Measurements from ENCODE around the gene BICC1.
"Not testable (repeated sequence)": the region's sequence is repeated elsewhere in the genome, so short reads cannot be mapped to it uniquely, and the experiment has no call there.

The BICC1 gene

DNA sequence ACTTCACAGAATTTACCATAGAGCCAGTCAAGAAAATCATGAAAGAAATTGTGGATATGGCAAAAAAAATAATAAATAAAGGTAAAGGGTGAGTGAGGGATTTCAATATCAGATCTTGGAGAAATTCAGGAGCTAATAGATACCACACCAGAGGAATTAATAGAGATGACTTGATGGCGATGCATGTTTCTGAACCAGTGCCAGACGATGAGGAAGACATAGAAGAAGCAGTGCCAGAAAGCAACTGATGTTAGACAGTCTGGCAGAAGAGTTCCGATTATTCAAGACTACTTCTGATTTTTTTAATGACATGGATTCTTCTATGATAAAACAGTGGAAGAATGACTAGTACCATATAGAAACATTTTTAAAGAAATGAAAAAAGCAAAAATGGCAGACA lies 314.7 kb downstream of the BICC1 start:
- no peak for DNase-seq (ENCODE audit: low spot score)

DNA sequence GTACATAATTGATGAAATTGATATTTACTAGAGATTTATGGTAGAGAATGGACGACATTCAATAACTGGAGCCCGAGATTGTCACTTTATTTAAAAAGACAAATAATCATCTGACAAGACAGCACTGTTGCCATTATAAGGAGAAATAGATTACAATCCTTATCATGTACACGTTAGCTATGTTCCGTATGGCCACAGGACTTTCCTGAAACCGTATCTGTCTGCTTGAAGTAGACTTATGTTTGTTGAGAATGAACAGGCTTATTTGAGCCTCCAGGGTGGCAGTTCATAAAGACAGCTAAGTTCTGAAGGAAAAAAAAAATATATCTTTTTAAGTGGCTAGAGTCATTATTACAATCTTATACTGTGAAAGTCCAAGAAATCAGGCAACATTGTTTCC lies 317.2 kb downstream of the BICC1 start:
- DNase-seq (ENCODE audit: low spot score), result no peak

DNA sequence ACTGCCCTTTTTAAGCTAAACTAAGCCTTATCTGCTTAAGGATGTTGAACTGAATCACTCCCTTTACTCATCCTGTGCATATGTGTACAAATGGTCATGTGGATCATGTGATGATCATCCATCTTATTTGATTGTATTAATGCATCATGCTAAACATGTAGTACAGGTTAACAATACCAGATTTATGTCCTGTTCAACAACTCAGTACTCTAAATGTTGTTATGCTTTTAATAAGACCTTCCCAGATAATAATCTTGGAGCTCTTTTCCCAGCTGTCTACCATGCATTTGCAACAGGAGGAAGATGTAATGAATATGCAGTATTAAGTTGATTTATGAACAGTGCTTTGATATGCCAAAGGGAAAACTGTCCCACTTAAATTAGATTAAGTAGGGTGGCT lies 318.0 kb downstream of the BICC1 start:
- no peak for DNase-seq (ENCODE audit: low spot score)

DNA sequence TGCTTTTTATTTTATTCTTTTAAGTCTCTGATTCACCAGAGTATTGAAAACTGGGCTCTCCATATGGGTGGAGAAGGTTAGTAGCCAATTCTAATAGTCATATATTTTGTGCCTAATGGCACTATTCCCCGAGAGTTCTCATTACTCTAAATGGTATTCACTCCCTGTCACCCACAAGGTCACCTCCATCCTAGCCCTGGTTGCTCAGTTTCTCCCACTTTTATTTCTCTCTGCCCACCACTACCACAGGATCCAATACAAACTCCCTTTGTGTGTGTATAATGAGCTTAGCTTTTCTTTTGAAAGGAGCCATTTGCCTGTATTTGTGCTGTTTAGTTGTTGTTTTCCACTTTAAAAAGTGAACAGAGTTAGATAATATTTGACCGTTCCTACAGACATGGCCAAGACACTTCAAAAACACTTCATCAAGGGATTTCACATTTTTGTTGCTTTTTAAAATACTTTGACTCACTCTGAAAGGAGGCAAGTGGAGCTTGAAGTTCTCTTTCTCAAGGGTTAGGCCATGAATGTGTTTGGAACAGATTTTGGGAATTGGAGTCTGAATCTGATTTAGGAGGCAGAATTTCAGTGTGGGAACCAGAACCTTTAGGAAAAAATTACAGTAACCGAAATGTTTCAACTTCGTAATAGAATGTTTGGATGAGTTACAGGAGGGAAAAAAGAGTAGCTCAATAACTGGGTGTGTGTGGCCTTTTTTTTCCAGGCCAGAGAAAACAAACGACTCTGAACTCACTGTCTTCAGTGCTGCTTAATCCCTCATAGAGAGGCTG lies 321.3 kb downstream of the BICC1 start:
- DNase-seq (ENCODE audit: low spot score), result no peak

DNA sequence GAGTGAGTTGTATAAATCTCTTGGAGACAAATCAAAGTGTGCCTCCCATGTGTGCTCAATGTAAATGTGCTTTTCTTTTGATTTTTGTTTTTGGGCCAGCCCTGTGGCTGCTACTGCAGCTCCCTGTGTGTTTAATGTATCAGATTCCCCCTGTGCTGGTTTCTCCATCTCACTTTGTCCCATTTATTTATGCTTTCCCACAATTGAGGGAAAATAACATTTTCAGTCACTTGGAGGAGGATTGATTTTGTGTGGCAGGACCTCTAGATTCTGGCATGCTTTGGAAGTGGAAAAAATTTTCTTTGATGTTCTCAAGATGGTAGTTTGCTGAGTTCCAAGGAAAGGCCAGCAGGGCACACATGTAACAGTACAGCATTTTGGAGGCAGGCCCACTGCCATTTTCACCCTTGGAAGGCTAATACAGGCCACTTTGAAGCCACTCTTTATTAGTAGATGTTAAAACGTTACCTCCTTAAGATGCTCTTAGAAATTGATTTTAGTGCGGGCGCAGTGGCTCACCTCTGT lies 323.6 kb downstream of the BICC1 start:
- no peak for DNase-seq (ENCODE audit: low spot score)

DNA sequence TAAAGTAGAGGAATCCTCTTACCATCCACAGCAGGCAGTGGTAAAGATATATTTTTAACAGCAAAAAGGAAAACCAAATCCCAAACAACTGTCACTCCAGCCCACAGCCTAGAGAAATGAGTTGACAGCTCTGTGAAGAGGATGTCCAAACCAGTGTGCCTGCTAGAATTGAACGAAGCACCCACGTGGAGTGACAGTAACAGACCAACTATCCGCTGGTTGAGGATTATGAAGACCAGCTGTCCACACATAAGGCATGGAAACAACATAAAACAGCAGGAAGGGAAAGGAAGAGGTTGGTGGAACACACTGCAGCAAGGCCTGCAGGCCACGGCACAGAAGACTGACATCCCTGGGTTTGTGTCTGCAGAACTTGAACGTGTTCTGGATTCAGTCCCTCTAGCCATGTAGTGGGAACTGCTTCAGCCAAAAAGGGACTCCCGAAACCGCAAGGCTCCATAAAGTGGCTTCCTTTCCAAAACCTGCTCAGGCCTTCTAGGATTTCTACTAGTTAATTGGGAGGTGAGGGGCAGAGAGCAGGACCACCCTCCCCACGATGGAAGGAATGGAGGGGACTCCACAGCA lies 324.4 kb downstream of the BICC1 start:
- DNase-seq (ENCODE audit: low spot score), result no peak

DNA sequence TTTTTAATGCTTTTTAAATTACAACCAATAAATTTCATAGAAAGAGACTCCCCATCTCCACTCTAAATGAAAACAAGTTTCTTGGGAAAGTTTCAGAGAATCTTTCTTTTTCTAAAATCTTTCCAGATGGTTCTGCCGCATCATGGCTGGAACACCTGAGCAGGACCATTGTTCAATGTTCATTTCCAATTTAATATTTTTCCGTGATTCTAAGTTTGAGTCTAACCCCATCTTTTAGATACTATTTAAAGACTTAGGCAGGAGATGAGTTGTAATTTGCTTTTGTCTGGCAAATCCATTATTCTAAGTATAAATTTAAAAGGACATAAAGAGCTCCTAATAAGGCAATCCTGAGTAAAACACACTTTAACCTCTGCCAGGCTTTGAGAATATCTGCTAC lies 325.2 kb downstream of the BICC1 start:
- DNase-seq (ENCODE audit: low spot score), result no peak

DNA sequence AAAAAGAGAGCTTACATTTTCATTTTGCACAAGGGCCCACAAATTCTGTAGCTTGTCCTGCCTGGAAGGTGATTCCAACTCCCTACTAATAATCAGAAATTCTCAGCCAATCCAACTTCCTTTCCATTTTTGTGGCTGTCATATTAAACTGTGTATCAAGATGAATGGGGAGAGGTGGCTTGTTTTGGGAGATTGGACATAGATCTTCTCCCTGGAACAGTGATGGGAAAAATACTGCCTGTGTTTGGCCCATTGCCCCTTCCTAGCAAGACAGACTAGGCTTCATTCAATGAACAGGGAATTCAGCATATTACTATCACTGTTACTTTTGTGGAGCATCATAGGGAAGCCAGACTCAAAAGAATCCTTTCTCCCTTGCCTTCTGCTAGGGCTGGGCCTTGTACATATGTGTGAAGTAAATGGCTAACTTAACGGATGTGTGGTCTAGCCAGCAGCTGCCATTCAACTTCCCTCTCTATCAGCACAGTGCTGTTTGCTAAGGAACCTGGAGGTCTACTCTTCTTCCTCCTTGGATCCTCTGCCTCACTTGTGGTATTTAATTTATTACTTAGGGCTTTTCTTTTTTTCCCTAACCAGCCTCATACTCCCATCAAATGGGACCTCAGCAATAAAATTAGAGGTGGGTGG lies 326.0 kb downstream of the BICC1 start:
- DNase-seq (ENCODE audit: low spot score), result no peak

DNA sequence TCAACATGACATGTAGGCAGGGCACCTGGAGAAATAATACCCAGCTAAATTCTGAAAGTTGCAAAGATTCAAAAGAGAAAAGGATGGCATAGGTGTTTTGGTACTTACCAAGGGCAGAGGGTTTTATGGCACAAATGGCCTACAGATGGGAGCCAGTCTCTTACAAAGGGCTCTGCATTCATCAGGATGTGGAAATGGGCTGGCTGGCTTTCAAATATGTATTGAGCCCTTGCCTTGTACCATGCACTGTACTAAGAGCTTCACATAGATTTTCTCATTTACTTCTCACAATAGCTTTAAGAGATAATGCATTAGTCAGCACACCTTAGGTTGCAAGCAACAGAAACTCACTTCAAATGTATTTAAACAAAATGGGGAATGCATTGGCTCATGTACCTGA lies 327.1 kb downstream of the BICC1 start:
- DNase-seq (ENCODE audit: low spot score), result no peak

DNA sequence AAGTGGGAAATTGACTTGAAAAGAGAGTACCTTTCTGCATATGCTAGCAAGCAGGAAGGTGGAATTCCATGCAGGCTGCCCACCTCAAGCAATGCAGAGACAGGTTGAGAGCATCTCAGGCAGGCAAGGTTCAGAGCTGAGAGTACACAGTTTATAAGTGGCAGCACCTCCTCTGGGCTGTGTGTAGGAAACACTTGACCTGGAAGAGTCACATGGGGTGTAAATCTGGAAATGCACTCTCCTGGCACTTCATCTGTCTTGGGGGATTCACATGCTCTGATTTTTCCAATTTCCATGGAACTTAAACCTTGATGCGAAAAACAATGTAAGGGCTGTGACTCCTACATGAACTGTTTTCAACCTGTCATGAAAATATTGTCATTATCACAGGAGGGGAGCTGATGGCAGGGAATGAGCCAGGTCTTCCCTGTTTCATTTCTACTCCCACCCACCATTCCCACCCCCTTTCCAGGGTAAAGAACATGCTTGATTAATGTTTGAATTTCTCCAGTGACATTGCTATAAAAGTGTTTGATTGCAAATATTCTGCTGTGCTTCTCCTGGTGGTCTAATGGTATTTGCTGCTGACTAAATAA lies 328.3 kb downstream of the BICC1 start:
- no peak for DNase-seq (ENCODE audit: low spot score)

DNA sequence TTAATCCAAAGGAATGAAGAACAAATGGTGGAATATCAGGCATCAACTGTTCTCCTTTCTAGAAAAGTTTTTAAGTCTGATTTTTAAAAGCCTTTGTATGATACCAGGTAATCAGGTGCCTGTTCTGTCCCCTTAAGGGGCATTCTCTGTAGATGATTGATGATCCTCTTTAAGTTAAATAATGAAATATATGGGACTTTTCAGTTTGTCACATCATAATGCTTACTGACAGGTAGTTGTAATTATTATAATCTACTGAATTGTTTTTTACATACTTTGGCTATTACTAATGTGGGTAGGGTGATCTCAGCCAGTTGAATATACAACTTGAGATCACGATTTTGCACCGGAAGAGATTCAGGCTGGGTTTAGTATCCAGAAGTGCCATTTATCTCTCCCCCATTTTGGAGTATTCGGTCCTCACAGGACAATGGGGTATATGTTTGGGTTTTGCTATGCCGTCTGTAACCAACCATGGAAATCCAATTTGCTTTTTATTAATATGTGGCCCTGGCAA lies 330.2 kb downstream of the BICC1 start:
- no peak for DNase-seq (ENCODE audit: low spot score)

DNA sequence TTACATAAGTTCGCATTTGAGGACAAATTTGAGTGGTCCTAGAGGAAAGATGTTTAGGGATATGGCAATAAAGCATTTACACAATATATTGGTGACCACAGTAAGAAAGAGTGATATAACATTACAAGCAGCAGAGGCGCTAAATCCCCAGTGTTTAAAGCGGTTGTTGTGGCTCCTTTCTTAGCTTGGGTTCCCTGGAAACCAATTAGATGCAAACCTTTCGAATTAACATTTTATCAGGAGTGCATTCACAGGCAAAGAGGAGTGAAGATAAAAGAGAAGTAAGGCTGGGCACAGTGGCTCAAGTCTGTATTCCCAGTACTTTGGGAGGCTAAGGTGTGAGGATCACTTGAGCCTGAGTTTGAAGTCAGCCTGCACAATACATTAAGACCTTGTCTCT lies 331.1 kb downstream of the BICC1 start:
- no peak for DNase-seq (ENCODE audit: low spot score)

DNA sequence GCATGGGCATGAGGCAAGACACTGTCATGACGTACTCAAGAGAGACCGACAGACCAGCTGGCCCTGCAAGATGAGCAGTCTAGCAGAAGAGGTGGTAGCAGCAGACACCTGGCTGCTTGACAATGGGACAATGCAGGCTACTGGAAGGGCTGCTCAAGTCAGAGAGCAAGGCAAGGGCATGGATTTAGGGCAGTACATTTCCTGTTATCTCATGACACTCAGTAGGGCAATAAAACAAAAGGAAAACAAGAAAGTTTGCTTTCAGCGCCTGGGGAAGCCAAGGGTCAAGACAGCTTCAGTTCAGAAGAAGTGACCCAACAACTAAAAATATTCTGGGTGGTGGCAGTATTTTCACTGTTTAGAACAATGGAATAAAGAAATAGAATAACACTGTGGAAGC lies 332.0 kb downstream of the BICC1 start:
- DNase-seq (ENCODE audit: low spot score), result no peak

DNA sequence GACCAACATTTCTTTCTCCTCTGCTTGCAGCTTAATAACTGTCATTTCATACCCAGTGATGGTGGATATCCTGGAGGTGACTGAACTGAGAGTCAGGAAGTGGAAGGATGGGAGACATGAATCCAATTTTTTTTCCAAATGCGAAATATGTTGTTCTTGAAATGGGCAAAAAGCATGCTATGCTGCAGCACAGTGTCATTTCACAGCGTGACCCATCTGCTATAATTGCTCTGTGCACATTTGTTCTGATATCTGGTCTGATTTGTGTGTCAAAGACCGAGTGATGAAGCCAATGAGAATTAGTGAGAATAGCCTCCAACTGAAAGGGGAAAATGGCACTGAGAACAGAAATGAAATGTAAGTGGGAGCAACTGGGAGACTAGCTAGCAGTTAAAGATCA lies 334.2 kb downstream of the BICC1 start:
- no peak for DNase-seq (ENCODE audit: low spot score)

DNA sequence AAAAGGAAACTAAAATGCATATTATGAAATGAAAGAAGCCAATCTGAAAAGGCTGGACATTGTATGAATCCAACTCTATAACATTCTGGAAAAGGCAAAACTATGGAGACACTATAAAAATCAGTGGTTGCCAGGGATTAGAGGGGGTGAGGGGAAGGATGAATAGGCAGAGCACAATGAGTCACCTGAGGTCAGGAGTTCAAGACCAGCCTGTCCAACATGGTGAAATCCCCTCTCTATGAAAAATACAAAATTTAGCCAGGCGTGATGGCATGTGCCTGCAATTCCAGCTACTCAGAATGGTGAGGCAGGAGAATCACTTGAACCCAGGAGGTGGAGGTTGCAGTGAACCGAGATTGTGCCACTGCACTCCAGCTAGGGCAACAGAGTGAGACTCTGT lies 338.9 kb downstream of the BICC1 start:
- no peak for DNase-seq (ENCODE audit: low spot score)

DNA sequence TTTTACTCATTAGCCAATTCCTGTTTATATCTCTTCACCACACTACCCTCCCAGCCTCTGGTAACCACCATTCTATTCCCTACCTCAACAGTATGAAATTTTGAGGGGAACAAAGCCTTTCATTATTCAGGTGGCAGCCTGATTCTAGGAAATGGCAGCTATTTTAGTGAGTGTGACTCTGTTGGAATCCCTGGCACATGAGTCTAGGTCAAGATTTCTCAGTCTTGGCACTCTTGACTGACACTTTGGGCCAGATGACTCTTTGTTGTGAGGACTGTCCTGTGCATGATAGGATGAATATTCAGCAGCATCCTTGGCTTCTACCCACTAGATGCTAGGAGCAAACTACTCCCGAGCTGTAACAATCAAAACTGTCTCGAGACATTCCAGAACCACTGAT lies 341.0 kb downstream of the BICC1 start:
- DNase-seq (ENCODE audit: low spot score), result no peak

DNA sequence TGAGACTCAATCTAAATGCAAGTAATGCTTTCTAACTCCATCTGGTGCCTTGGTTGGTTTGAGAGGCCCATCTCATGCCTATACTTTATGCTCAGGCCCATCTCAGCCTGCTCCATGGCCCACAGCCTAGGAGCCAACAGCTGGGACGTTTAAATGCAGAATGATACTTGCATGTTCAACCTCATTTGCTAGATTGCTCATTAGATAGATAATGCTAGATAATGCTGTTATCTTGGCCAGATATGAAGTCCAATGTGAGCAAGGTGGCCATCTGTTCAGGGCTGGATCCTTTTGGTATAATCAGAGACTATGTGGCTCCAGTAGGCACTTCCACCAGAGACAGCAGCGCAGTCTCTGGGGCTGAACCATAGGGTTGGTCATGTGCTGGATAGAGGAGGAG lies 342.1 kb downstream of the BICC1 start:
- DNase-seq (ENCODE audit: low spot score), result no peak

DNA sequence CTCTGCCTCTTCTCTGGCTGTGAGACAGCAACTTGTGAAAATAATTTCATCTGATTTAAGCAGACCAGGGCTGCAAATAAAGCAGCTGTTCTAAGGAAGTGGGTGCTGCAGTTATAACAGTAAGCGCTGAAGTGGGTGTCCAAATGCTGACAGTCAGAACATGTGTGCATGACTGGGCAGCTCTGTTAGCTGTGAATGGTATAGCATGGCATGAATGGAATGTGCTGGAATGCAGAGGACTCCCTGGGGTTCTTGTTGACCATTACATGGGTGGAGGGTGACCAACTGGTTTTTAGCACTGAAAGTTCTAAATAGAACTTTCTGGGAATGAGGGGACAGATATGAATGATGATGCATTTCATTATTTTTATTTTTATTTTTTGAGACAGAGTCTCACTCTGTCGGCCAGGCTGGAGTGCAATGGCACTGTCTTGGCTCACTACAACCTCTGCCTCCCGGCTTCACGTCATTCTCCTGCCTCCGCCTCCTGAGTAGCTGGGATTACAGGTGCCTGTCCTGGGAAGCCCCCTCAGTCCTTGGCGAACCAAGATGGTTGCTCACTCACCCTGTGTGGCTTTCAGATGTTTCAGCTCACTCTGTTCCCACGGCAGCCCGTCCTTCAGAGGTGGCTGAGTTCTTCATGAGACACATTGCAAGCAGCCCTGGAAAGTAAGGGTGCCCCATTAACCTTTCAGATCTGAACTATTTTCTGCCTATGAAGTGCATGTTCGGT lies 344.0 kb downstream of the BICC1 start:
- no peak for DNase-seq (ENCODE audit: low spot score)

DNA sequence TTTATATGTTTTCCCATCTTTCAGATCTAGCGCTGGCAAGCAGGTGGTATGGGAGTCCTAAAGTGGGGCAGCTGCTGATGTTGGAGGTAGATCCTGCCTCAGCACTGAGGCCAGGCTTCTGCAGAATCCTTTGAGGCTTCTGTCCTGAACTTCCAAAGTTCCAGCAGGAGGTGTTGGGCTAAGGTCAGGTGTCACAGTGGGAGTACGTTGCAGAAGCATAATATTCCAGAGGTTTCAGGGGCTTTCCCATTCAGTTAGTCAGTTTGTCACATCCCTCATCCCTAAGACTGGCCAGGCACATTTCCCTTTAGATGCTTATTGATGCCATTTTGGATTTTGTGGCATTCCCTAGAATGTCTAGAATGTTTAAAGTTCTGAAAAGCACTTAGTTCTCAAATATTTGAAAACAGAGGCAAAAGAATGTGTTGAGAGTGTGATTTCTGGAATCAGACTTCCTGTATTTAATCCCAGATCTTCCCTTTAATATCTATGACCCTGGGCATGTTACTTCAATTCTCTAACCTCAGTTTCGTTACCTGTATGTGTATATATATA lies 344.7 kb downstream of the BICC1 start:
- no peak for DNase-seq (ENCODE audit: low spot score)

DNA sequence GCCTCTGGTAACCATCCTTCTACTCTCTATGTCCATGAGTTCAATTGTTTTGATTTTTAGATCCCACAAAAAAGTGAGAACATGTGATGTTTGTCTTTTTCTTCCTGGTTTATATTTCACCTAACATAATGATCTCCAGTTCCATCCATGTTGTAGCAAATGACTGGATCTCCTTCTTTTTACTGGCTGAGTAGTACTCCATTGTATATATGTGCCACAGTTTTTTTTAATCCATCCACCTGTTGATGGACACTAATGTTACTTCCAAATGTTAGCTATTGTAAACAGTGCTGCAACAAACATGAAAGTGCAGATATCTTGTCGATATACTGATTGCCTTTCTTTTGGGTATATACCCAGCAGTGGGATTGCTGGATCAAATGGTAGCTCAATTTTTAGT lies 345.5 kb downstream of the BICC1 start:
- DNase-seq (ENCODE audit: low spot score), result not testable (repeated sequence)

DNA sequence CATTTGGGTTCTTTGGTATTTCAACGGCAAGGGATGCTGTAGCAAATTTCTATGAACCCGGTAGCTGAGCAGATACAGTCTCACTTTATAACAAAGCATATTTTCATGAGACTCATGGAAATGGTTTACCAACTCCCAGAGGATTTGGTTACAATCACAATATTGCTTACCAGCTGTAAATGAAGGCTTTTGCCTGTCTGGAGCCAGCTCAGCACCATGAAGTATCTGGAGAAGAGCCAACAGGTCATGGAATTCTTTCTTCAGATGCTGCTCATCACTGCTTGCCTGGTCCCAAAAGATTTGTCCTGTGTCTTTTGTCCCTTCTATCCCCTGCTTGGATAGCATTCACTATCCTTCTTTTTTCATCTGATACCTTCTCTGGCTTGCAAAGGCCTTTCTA lies 346.9 kb downstream of the BICC1 start:
- DNase-seq (ENCODE audit: low spot score), result no peak

DNA sequence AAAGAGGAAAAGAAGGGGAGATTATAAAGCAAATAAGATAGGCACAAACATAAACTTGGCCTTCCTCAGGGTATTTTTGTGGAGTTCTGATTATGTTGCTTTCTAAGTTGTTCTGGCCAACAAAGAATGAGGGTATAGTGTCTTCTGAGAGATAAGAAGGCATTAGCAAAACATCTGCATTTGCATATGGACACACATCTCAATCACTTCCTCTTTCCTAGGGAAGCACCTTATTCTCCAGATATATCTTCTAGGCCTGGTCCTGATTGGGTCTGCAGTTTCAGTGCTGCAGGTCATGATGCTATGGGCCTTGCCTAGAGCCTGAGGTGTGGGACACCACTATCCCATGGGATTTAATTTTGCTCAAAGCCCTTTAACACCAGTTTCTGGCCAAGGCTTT lies 355.0 kb downstream of the BICC1 start:
- no peak for DNase-seq (ENCODE audit: low spot score)
